DND-41 (cell line): ENCODE measurements around the gene CCDC24.

Experiments
- ATAC-seq: fragments of 200-7000 bp; cut with Tn5 transposase; 3 replicates; pipeline ENCODE4 v1.9.1; 2021; ENCODE audit warnings: low read depth; ENCODE audit not compliant: insufficient read depth
- DNase-seq: peaks from one replicate; pipeline ENCODE4 v3.0.0-alpha.2; 2020
- H2AFZ ChIP-seq: 2 replicates; pipeline ENCODE4 v1.6.0; 2012; ENCODE audit warnings: low read depth, low read length
- H3K27ac ChIP-seq: 2 replicates; pipeline ENCODE4 v1.5.1; 2012; ENCODE audit warnings: low read length, inconsistent platforms
- H3K27me3 ChIP-seq: fragments of 200-600 bp; sonication (generic); 2 replicates; pipeline ENCODE4 v1.6.0; 2012; ENCODE audit warnings: low read length, mild to moderate bottlenecking, inconsistent platforms; ENCODE audit not compliant: insufficient read depth, poor library complexity
- H3K36me3 ChIP-seq: 2 replicates; pipeline ENCODE4 v1.5.1; 2012; ENCODE audit warnings: low read length, inconsistent platforms; ENCODE audit not compliant: insufficient read depth
- H3K4me1 ChIP-seq: 2 replicates; pipeline ENCODE4 v1.5.1; 2012; ENCODE audit warnings: mild to moderate bottlenecking, low read length; ENCODE audit not compliant: insufficient read depth
- H3K4me2 ChIP-seq: 2 replicates; pipeline ENCODE4 v1.6.0; 2012; ENCODE audit warnings: mild to moderate bottlenecking, moderate library complexity, low read length, inconsistent platforms; ENCODE audit not compliant: insufficient read depth
- H3K4me3 ChIP-seq, 2 experiments: fragments of 200-600 bp in 1 of 2; shearing (Covaris generic) in 1 of 2; 2 replicates each; pipeline ENCODE4 v1.5.1; 2012 to 2016; ENCODE audit warnings: inconsistent platforms in 2 of 2, low read length in 2 of 2, mild to moderate bottlenecking in 2 of 2, low read depth in 1 of 2, moderate library complexity in 1 of 2
- H3K79me2 ChIP-seq: 2 replicates; pipeline ENCODE4 v1.6.0; 2012; ENCODE audit warnings: low read length, inconsistent platforms; ENCODE audit not compliant: insufficient read depth
- H3K9ac ChIP-seq: 2 replicates; pipeline ENCODE4 v1.6.0; 2012; ENCODE audit warnings: low read depth, mild to moderate bottlenecking, inconsistent platforms, low read length, moderate library complexity
- H3K9me3 ChIP-seq: 2 replicates; pipeline ENCODE4 v1.5.1; 2012; ENCODE audit warnings: low read length, moderate library complexity, mild to moderate bottlenecking, inconsistent platforms; ENCODE audit not compliant: insufficient read depth, severe bottlenecking
- H4K20me1 ChIP-seq: 2 replicates; pipeline ENCODE4 v1.6.0; 2012; ENCODE audit warnings: low read length; ENCODE audit not compliant: insufficient read depth
- EZH2 ChIP-seq: IDR thresholded peaks from 3 replicates; pipeline ENCODE4 v1.6.1; 2012; ENCODE audit warnings: borderline replicate concordance, low read depth, mild to moderate bottlenecking, moderate library complexity, low read length, inconsistent platforms; ENCODE audit not compliant: severe bottlenecking
- TF ChIP-seq, protein P1 (sequence below): IDR thresholded peaks from 2 replicates; pipeline ENCODE4 v1.5.1; 2012; ENCODE audit warnings: borderline replicate concordance, low read length, moderate library complexity, mild to moderate bottlenecking; ENCODE audit not compliant: poor library complexity, severe bottlenecking; ENCODE audit errors: extremely low read depth

The CCDC24 gene

DNA sequence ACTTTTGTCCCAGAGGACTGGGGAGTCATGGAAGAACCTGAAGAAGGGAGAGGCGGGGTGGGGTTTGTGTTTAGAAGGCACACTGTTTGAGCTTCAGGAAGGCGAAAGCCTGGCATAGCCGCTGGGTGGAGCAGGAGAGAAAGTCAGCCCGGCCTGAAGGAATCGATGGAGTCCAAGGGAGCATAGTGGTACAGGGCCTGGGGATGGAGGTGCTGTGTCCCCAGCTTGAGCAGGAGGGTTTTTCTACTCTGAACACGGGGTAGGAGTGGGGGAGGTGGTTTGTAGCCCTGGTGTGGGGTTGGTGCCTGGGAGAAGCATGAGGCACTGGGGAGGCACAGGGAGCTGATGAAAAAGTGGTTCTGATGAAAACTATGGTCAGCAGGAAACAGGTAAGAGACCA, 4.7 kb upstream of the CCDC24 start:
- H3K9ac ChIP-seq = no peak overlapping the region
- no peaks in the 10 kb centered on the region for H3K36me3 ChIP-seq
- H3K4me1 ChIP-seq = peaks cover 9% of the 10 kb centered on the region
- peaks cover 13% of the 10 kb centered on the region for H3K27me3 ChIP-seq
- H3K9me3 ChIP-seq = no peaks in the 10 kb centered on the region
- TF ChIP-seq, protein P1, sequence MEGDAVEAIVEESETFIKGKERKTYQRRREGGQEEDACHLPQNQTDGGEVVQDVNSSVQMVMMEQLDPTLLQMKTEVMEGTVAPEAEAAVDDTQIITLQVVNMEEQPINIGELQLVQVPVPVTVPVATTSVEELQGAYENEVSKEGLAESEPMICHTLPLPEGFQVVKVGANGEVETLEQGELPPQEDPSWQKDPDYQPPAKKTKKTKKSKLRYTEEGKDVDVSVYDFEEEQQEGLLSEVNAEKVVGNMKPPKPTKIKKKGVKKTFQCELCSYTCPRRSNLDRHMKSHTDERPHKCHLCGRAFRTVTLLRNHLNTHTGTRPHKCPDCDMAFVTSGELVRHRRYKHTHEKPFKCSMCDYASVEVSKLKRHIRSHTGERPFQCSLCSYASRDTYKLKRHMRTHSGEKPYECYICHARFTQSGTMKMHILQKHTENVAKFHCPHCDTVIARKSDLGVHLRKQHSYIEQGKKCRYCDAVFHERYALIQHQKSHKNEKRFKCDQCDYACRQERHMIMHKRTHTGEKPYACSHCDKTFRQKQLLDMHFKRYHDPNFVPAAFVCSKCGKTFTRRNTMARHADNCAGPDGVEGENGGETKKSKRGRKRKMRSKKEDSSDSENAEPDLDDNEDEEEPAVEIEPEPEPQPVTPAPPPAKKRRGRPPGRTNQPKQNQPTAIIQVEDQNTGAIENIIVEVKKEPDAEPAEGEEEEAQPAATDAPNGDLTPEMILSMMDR = no peak
- TF ChIP-seq EZH2 = no peak
- H2AFZ ChIP-seq = no peak overlapping the region
- H3K4me3 ChIP-seq = no peak overlapping the region
- ATAC-seq (no peak), DNase-seq (no peak)
- H3K4me2 ChIP-seq = no peak overlapping the region
- H4K20me1 ChIP-seq = no peaks in the 10 kb centered on the region
- H3K79me2 ChIP-seq = no peaks in the 10 kb centered on the region
- no peak overlapping the region for H3K27ac ChIP-seq

GRCh38 chr1:43987159-43987902, 4.1 kb upstream of the CCDC24 start:
- no peaks in the 10 kb centered on the region for H3K36me3 ChIP-seq
- H3K4me3 ChIP-seq = no peak overlapping the region
- no peak overlapping the region for H3K9ac ChIP-seq
- no peaks in the 10 kb centered on the region for H3K9me3 ChIP-seq
- peaks cover 15% of the 10 kb centered on the region for H3K4me1 ChIP-seq
- DNase-seq = no peak
- peaks cover 13% of the 10 kb centered on the region for H3K27me3 ChIP-seq
- no peak overlapping the region for H3K27ac ChIP-seq
- no peak for ATAC-seq
- no peaks in the 10 kb centered on the region for H3K79me2 ChIP-seq
- TF ChIP-seq EZH2 = no peak
- TF ChIP-seq, protein P1 = no peak
- no peak overlapping the region for H2AFZ ChIP-seq
- no peak overlapping the region for H3K4me2 ChIP-seq
- H4K20me1 ChIP-seq = no peaks in the 10 kb centered on the region

DNA sequence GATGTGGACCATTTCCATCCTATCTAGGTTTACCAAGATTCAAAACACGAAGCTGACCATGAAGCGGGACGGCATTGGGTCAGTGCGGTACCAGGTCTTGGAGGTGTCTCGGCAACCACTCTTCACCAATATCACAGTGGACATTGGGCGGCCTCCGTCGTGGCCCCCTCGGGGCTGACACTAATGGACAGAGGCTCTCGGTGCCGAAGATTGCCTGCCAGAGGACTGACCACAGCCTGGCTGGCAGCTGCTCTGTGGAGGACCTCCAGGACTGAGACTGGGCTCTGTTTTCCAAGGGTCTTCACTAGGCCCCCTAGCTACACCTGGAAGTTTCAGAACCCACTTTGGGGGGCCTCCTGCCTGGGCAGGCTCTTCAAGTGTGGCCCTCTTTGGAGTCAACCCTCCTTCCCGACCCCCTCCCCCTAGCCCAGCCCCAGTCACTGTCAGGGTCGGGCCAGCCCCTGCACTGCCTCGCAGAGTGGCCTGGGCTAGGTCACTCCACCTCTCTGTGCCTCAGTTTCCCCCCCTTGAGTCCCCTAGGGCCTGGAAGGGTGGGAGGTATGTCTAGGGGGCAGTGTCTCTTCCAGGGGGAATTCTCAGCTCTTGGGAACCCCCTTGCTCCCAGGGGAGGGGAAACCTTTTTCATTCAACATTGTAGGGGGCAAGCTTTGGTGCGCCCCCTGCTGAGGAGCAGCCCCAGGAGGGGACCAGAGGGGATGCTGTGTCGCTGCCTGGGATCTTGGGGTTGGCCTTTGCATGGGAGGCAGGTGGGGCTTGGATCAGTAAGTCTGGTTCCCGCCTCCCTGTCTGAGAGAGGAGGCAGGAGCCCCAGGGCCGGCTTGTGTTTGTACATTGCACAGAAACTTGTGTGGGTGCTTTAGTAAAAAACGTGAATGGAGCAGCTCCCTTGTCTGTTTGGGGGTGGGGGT, 864 bp upstream of the CCDC24 start:
- Histone ChIP-seq H3K4me2 (peak overlapping the region; percentile 91), H3K4me1 (peaks cover 20% of the 10 kb centered on the region), H3K27me3 (peaks cover 13% of the 10 kb centered on the region), H3K4me3 (peak overlapping the region in 1 of 2 experiments; percentile 69; a peak in 3 of 4 replicates), H3K9me3 (no peaks in the 10 kb centered on the region), H3K79me2 (no peaks in the 10 kb centered on the region), H3K36me3 (no peaks in the 10 kb centered on the region), H2AFZ (peak overlapping the region; percentile 94), H4K20me1 (0 out of 2 replicates have a peak, but pooled peaks cover 7% of the 10 kb centered on the region), H3K9ac (peak overlapping the region; percentile 58), H3K27ac (no peak overlapping the region)
- ATAC-seq (peak; percentile 2; the same call in 1 of the 3 replicates), DNase-seq (peak; percentile 11)
- TF ChIP-seq, protein P1 = peak; percentile 19
- peak; percentile 41 for TF ChIP-seq EZH2
